ENCODE measurements around the gene SH3RF1. TPM values are rescaled to one million over a fixed set of nuclear protein-coding genes. Genes with fewer than 3 reads are reported as not detected.

SH3RF1 gene
- total RNA-seq, 1 donor from 2014 or later = 19.6 TPM

- DNase-seq (ENCODE audit: low spot score in 2 of 2, unreplicated experiment in 2 of 2) = no peak
- no peak for TF ChIP-seq CTCF (IDR thresholded peaks at IDR 0.05; ENCODE audit: unreplicated experiment)
- Mint-ChIP-seq H3K36me3 (peaks cover 34% of the 10 kb centered on the region), H3K27ac (peak overlapping the region; percentile 37), H3K4me1 (peaks cover 2% of the 10 kb centered on the region), H3K4me3 (no peak overlapping the region), H3K27me3 (ENCODE audit: low read depth) (no peaks in the 10 kb centered on the region), H3K9me3 (no peaks in the 10 kb centered on the region)
Measured at GRCh38 chr4:169109035-169109675, 161.6 kb downstream of the SH3RF1 start.

- peaks cover 8% of the 10 kb centered on the region for H3K4me1 Mint-ChIP-seq
- TF ChIP-seq CTCF (IDR thresholded peaks at IDR 0.05; ENCODE audit: unreplicated experiment) = no peak
- DNase-seq (ENCODE audit: low spot score in 2 of 2, unreplicated experiment in 2 of 2) = no peak
- no peaks in the 10 kb centered on the region for H3K27me3 Mint-ChIP-seq (ENCODE audit: low read depth)
- H3K36me3 Mint-ChIP-seq = peaks cover 28% of the 10 kb centered on the region
- H3K27ac Mint-ChIP-seq = no peak overlapping the region
- H3K9me3 Mint-ChIP-seq = no peaks in the 10 kb centered on the region
- H3K4me3 Mint-ChIP-seq = no peak overlapping the region
Measured at GRCh38 chr4:169108303-169108702, 162.5 kb downstream of the SH3RF1 start.

GRCh38 chr4:169107528-169107927 lies 163.2 kb downstream of the SH3RF1 start:
- Mint-ChIP-seq H3K9me3 (no peaks in the 10 kb centered on the region), H3K4me3 (no peak overlapping the region), H3K36me3 (peaks cover 25% of the 10 kb centered on the region), H3K27ac (no peak overlapping the region), H3K4me1 (peaks cover 10% of the 10 kb centered on the region), H3K27me3 (ENCODE audit: low read depth) (no peaks in the 10 kb centered on the region)
- no peak for DNase-seq (ENCODE audit: low spot score in 2 of 2, unreplicated experiment in 2 of 2)
- no peak for TF ChIP-seq CTCF (IDR thresholded peaks at IDR 0.05; ENCODE audit: unreplicated experiment)

DNA sequence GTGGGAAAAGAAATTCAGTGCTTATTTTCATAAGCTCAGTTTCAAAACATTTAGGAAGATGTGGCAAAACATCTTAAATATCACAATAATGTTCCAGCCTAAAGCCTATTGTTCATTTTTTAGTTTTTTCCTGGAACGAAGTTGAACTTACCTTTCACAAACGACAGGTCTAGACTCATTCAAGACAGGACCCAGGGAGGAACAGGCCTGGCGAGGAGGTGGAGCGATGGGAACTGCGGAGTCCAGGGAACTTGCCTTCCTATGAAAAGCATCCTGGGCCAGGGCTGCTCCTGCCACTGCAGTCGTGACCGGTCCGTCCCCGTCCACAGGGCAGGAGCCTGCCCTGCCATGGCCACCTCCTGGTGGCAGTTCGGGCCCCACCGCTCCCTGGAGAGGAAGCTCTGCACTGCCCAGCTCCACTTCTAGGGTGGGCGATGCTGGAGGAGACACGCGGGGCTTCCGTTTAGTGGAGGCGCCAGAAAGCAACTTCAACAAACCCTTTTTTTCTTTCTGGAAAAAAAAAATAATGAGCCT lies 164.0 kb downstream of the SH3RF1 start:
- Mint-ChIP-seq H3K27me3 (ENCODE audit: low read depth) (no peaks in the 10 kb centered on the region), H3K36me3 (peaks cover 23% of the 10 kb centered on the region), H3K27ac (no peak overlapping the region), H3K9me3 (no peaks in the 10 kb centered on the region), H3K4me3 (no peak overlapping the region), H3K4me1 (peaks cover 11% of the 10 kb centered on the region)
- no peak for DNase-seq (ENCODE audit: low spot score in 2 of 2, unreplicated experiment in 2 of 2)
- no peak for TF ChIP-seq CTCF (IDR thresholded peaks at IDR 0.05; ENCODE audit: unreplicated experiment)

DNA sequence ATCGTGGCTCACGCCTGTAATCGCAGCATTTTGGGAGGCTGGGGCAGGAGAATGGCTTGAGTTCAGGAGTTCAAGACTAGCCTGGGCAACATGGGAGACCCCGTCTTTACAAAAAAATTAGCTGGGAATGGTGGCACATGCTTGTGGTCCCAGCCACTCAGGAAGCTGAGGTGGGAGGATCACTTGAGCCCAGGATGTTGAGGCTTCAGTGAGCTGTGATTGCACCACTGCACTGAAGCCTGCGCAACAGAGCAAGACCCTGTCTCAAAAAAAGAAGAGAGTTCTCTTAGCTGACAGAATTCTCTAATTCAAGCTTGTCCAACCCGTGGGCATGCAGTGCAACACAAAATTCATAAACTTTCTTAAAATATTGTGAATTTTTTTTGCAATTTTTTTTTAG lies 165.1 kb downstream of the SH3RF1 start:
- Mint-ChIP-seq H3K4me3 (no peak overlapping the region), H3K9me3 (no peaks in the 10 kb centered on the region), H3K36me3 (peaks cover 25% of the 10 kb centered on the region), H3K4me1 (peaks cover 11% of the 10 kb centered on the region), H3K27ac (no peak overlapping the region), H3K27me3 (ENCODE audit: low read depth) (no peaks in the 10 kb centered on the region)
- TF ChIP-seq CTCF (IDR thresholded peaks at IDR 0.05; ENCODE audit: unreplicated experiment) = no peak
- DNase-seq (ENCODE audit: low spot score in 2 of 2, unreplicated experiment in 2 of 2) = no peak
